GM21390 (cell line): Measurements from ENCODE around the gene AQP7.
A peak's percentile ranks its signal among the peaks of the same experiment; 100 is the strongest.
"Not testable (repeated sequence)": the region's sequence is repeated elsewhere in the genome, so short reads cannot be mapped to it uniquely, and the experiment has no call there.

ENCODE experiments used
- ATAC-seq: cut with Tn5 transposase; IDR thresholded peaks from one replicate; pipeline ENCODE4 v1.9.1; 2021; ENCODE audit not compliant: unreplicated experiment

Gene AQP7

GRCh38 chr9:33402371-33402770 is at the start of gene AQP7:
AQP7 (minus strand) TSS chr9:33402568; CDS start chr9:33401262, 1,306 bp downstream.
- ATAC-seq: not testable (repeated sequence)

- ATAC-seq: no peak
These were observed 48.3 kb upstream of the AQP7 start for GRCh38 chr9:33450621-33451146.

GRCh38 chr9:33449715-33450114 is 47.3 kb upstream of the AQP7 start:
- no peak for ATAC-seq

GRCh38 chr9:33447799-33448553 is 45.6 kb upstream of the AQP7 start:
- no peak for ATAC-seq

- no peak for ATAC-seq
These were observed 44.8 kb upstream of the AQP7 start, which contains the start of gene AQP3 for GRCh38 chr9:33446946-33447798. AQP3 (minus strand) TSS chr9:33447593; CDS start chr9:33447530, 63 bp downstream.

GRCh38 chr9:33446240-33446945 is 44.0 kb upstream of the AQP7 start:
- ATAC-seq: peak; percentile 87

- no peak for ATAC-seq
These were observed 43.2 kb upstream of the AQP7 start for GRCh38 chr9:33445389-33446239.

GRCh38 chr9:33443464-33444154 is 41.2 kb upstream of the AQP7 start:
- no peak for ATAC-seq

GRCh38 chr9:33443047-33443446 is 40.7 kb upstream of the AQP7 start:
- no peak for ATAC-seq

GRCh38 chr9:33442125-33442524 is 39.8 kb upstream of the AQP7 start:
- no peak for ATAC-seq

- no peak for ATAC-seq
These were observed 38.2 kb upstream of the AQP7 start for GRCh38 chr9:33440609-33441008.

- ATAC-seq: no peak
These were observed 37.8 kb upstream of the AQP7 start for GRCh38 chr9:33440204-33440603.

GRCh38 chr9:33439731-33440130 is 37.4 kb upstream of the AQP7 start:
- ATAC-seq: no peak

GRCh38 chr9:33438926-33439680 is 36.7 kb upstream of the AQP7 start:
- no peak for ATAC-seq

- ATAC-seq: no peak
These were observed 35.5 kb upstream of the AQP7 start for GRCh38 chr9:33437898-33438297.

GRCh38 chr9:33437205-33437604 is 34.8 kb upstream of the AQP7 start:
- no peak for ATAC-seq

- no peak for ATAC-seq
These were observed 34.1 kb upstream of the AQP7 start for GRCh38 chr9:33436445-33436844.

- ATAC-seq: no peak
These were observed 33.5 kb upstream of the AQP7 start for GRCh38 chr9:33435821-33436277.
